ENCODE results near the gene BMP8A. TPM values are rescaled to one million over a fixed set of nuclear protein-coding genes. Genes with fewer than 3 reads are reported as not detected.

Gene BMP8A
- total and polyA plus RNA-seq, 10 of the 15 experiments (the other 5 are each of a cell fraction or from before 2014, with no cell fraction given) = not detected

DNA sequence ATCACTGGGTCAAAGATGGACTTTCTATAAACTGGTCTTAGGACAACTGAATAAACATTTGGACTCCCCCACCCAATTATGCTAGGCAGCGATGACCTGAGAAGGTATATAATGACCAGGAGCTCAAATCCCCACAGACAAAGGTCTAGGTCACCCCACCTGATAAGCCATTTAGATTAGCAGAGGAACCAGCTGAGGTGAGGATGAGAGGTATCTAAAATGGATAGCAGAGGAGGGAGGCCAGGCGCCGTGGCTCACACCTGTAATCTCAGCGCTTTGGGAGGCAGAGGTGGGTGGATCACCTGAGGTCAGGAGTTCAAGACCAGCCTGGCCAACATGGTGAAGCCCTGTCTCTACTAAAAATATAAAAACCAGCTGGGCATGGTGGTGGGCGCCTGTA, 51.5 kb downstream of the BMP8A start:
- peaks cover 2 to 11% of the 10 kb centered on the region in 2 experiments; a peak in 3 of 4 replicates for H3K36me3 ChIP-seq (ENCODE audit: control insufficient read depth in 2 of 2, insufficient read depth in 2 of 2, low read length in 1 of 2)
- RAD21 ChIA-PET (ENCODE audit: unreplicated experiment) = interaction anchor here (2.1 kb wide), 1 partner anchor 351 kb away, joined by 5 read pairs; no protein-coding TSS in a partner anchor
- H3K4me1 ChIP-seq (ENCODE audit: control insufficient read depth, insufficient read depth, low read length) = peaks cover 10% of the 10 kb centered on the region
- TF ChIP-seq, protein P1, sequence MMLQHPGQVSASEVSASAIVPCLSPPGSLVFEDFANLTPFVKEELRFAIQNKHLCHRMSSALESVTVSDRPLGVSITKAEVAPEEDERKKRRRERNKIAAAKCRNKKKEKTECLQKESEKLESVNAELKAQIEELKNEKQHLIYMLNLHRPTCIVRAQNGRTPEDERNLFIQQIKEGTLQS (IDR thresholded peaks at IDR 0.05; ENCODE audit: borderline replicate concordance, extremely low read depth, low read depth, low read length) = no peak
- TF ChIP-seq, protein P2, sequence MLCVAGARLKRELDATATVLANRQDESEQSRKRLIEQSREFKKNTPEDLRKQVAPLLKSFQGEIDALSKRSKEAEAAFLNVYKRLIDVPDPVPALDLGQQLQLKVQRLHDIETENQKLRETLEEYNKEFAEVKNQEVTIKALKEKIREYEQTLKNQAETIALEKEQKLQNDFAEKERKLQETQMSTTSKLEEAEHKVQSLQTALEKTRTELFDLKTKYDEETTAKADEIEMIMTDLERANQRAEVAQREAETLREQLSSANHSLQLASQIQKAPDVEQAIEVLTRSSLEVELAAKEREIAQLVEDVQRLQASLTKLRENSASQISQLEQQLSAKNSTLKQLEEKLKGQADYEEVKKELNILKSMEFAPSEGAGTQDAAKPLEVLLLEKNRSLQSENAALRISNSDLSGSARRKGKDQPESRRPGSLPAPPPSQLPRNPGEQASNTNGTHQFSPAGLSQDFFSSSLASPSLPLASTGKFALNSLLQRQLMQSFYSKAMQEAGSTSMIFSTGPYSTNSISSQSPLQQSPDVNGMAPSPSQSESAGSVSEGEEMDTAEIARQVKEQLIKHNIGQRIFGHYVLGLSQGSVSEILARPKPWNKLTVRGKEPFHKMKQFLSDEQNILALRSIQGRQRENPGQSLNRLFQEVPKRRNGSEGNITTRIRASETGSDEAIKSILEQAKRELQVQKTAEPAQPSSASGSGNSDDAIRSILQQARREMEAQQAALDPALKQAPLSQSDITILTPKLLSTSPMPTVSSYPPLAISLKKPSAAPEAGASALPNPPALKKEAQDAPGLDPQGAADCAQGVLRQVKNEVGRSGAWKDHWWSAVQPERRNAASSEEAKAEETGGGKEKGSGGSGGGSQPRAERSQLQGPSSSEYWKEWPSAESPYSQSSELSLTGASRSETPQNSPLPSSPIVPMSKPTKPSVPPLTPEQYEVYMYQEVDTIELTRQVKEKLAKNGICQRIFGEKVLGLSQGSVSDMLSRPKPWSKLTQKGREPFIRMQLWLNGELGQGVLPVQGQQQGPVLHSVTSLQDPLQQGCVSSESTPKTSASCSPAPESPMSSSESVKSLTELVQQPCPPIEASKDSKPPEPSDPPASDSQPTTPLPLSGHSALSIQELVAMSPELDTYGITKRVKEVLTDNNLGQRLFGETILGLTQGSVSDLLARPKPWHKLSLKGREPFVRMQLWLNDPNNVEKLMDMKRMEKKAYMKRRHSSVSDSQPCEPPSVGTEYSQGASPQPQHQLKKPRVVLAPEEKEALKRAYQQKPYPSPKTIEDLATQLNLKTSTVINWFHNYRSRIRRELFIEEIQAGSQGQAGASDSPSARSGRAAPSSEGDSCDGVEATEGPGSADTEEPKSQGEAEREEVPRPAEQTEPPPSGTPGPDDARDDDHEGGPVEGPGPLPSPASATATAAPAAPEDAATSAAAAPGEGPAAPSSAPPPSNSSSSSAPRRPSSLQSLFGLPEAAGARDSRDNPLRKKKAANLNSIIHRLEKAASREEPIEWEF (IDR thresholded peaks at IDR 0.05; ENCODE audit: insufficient replicate concordance, low read depth, low read length) = no peak
- TF ChIP-seq SUZ12 (IDR thresholded peaks at IDR 0.05; ENCODE audit: unreplicated experiment) = no peak
- TF ChIP-seq, protein P3, sequence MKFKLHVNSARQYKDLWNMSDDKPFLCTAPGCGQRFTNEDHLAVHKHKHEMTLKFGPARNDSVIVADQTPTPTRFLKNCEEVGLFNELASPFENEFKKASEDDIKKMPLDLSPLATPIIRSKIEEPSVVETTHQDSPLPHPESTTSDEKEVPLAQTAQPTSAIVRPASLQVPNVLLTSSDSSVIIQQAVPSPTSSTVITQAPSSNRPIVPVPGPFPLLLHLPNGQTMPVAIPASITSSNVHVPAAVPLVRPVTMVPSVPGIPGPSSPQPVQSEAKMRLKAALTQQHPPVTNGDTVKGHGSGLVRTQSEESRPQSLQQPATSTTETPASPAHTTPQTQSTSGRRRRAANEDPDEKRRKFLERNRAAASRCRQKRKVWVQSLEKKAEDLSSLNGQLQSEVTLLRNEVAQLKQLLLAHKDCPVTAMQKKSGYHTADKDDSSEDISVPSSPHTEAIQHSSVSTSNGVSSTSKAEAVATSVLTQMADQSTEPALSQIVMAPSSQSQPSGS (IDR thresholded peaks at IDR 0.05; ENCODE audit: low read length) = no peak
- TF ChIP-seq MXI1 (IDR thresholded peaks at IDR 0.05; ENCODE audit: low read depth, low read length) = no peak
- no peak for TF ChIP-seq IRF4 (IDR thresholded peaks at IDR 0.05; ENCODE audit: low read depth, low read length)
- TF ChIP-seq TBL1XR1 (IDR thresholded peaks at IDR 0.05; ENCODE audit: low read depth, low read length) = no peak
- no peak for TF ChIP-seq MTA2 (IDR thresholded peaks at IDR 0.05; ENCODE audit: low read depth)
- TF ChIP-seq, protein P4, sequence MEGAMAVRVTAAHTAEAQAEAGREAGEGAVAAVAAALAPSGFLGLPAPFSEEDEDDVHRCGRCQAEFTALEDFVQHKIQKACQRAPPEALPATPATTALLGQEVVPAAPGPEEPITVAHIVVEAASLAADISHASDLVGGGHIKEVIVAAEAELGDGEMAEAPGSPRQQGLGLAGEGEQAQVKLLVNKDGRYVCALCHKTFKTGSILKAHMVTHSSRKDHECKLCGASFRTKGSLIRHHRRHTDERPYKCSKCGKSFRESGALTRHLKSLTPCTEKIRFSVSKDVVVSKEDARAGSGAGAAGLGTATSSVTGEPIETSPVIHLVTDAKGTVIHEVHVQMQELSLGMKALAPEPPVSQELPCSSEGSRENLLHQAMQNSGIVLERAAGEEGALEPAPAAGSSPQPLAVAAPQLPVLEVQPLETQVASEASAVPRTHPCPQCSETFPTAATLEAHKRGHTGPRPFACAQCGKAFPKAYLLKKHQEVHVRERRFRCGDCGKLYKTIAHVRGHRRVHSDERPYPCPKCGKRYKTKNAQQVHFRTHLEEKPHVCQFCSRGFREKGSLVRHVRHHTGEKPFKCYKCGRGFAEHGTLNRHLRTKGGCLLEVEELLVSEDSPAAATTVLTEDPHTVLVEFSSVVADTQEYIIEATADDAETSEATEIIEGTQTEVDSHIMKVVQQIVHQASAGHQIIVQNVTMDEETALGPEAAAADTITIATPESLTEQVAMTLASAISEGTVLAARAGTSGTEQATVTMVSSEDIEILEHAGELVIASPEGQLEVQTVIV (IDR thresholded peaks at IDR 0.05; ENCODE audit: borderline replicate concordance, partially characterized antibody) = no peak
- H3K9me3 ChIP-seq (replicated peaks; ENCODE audit: control insufficient read depth, insufficient read depth, low read length) = no peaks in the 10 kb centered on the region
- no peak overlapping the region for H3K27ac ChIP-seq (ENCODE audit: control insufficient read depth, insufficient read depth)
- no TSS peak for BruUV-seq (replicated peaks)
- ATAC-seq (no peak), FAIRE-seq (no peak), DNase-seq (ENCODE audit: low read depth, low spot score) (no peak)
- no peak overlapping the region for H3K4me2 ChIP-seq (ENCODE audit: control insufficient read depth, insufficient read depth)
- intact Hi-C loops (cut with micrococcal nuclease; ENCODE audit: unreplicated experiment) (no loop called here), in situ Hi-C loops (cut with MboI) (no loop called here)
- no peaks in the 10 kb centered on the region for H4K20me1 ChIP-seq (ENCODE audit: control insufficient read depth, insufficient read depth)
- H3K27me3 ChIP-seq (replicated peaks in 1 of 2; ENCODE audit: control insufficient read depth in 2 of 2, insufficient read depth in 2 of 2, low read length in 1 of 2) = no peaks in the 10 kb centered on the region
- 98% methylated on average over 5 of the region's 5 CpGs for WGBS (ENCODE audit: insufficient coverage, insufficient replicate concordance, low lambda C conversion rate, missing lambda C conversion rate)
- SMC1A ChIA-PET (ENCODE audit: uncharacterized antibody, unreplicated experiment) = interaction anchor here (1.0 to 1.8 kb wide), 3 partner anchors 64 to 329 kb away, joined by 3 to 5 read pairs (median 4); no protein-coding TSS in a partner anchor
- H2AFZ ChIP-seq (ENCODE audit: control insufficient read depth, low read depth, low read length) = no peak overlapping the region
- no peak overlapping the region for H3K4me3 ChIP-seq
- CTCF ChIA-PET = interaction anchor here (0.7 to 2.1 kb wide), 6 partner anchors 64 to 450 kb away, joined by 3 to 6 read pairs (median 4); no protein-coding TSS in a partner anchor
- H3K9ac ChIP-seq (ENCODE audit: control insufficient read depth, insufficient read depth, low read length) = no peak overlapping the region
- H3K79me2 ChIP-seq (ENCODE audit: control insufficient read depth, insufficient read depth, low read length) = no peaks in the 10 kb centered on the region
- POLR2A ChIA-PET = interaction anchor here (0.6 kb wide), 1 partner anchor 518 kb away, joined by 5 read pairs; no protein-coding TSS in a partner anchor

Data from GM12878 (cell line).